Erythroblast (primary cell): ENCODE measurements around the gene GPR158.

ENCODE experiments used
- GATA1 ChIP-seq: IDR thresholded peaks from 2 replicates; pipeline ENCODE4 v1.6.1; 2011; ENCODE audit warnings: low read depth, mild to moderate bottlenecking, control low read depth, low read length, moderate library complexity
- POLR2A ChIP-seq: IDR thresholded peaks from 2 replicates; pipeline ENCODE4 v1.6.1; 2011; ENCODE audit warnings: mild to moderate bottlenecking, low read length

DNA sequence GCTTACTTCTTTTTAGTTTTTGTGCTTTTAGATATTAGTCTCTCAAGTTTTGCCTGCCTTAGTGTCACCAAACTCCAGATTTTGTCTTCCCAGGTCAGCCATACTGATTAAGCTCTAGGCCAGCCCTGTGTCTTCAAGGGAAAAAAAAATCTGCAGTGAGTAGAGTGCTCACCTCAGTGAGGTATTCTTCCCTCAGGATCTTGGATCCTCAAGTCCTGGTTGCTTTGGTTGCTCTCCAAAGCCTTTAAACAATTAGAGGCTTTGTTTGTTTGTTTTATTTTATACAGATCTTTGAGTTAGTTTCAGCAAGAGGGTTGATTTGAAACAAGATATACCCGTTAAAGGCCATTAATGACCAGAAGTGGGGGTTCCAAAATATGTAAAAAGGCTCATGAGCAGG is 165.2 kb downstream of the GPR158 start:
- no peak for TF ChIP-seq POLR2A
- no peak for TF ChIP-seq GATA1
